ENCODE results near the gene IL1B. TPM values are rescaled to one million over a fixed set of nuclear protein-coding genes. Genes with fewer than 3 reads are reported as not detected.

Gene IL1B
- total RNA-seq, 1 experiment from 2014 or later = not detected

- Histone ChIP-seq H3K36me3 (ENCODE audit: control insufficient read depth, insufficient read depth, low read length) (no peaks in the 10 kb centered on the region), H3K4me3 (ENCODE audit: low read depth in 2 of 2, low read length in 2 of 2) (no peak overlapping the region), H3K27me3 (ENCODE audit: control insufficient read depth, insufficient read depth, low read length) (no peaks in the 10 kb centered on the region), H3K4me1 (ENCODE audit: control insufficient read depth, insufficient read depth, low read length) (no peaks in the 10 kb centered on the region), H3K9me3 (ENCODE audit: control insufficient read depth, insufficient read depth, low read depth, low read length) (no peaks in the 10 kb centered on the region), H3K27ac (ENCODE audit: low read length) (no peak overlapping the region)
- POLR2A ChIA-PET = no interaction called here
- in situ Hi-C loops (cut with HindIII; ENCODE audit: low pct_unique_long_range_greater_than_20kb, low sequenced_read_pairs) = no loop called here
- no peak for DNase-seq (ENCODE audit: low read depth, low spot score)
- CTCF ChIA-PET = no interaction called here
- ATAC-seq = no peak
- intact Hi-C loops (cut with micrococcal nuclease; ENCODE audit: unreplicated experiment) = no loop called here
- no TSS peak for BruUV-seq (replicated peaks)
- TF ChIP-seq TCF7L2 (IDR thresholded peaks at IDR 0.05; ENCODE audit: low read depth, low read length) (no peak), REST (IDR thresholded peaks at IDR 0.05; ENCODE audit: insufficient read depth in 1 of 2, low read depth in 2 of 2, low read length in 1 of 2) (no peak), POLR2AphosphoS5 (IDR thresholded peaks at IDR 0.05; ENCODE audit: low read depth, low read length) (no peak), SIN3A (IDR thresholded peaks at IDR 0.05; ENCODE audit: borderline replicate concordance, insufficient read depth, low read depth, low read length) (no peak), CTCF (IDR thresholded peaks at IDR 0.05) (no peak)
Measured at GRCh38 chr2:112820343-112820742, 16.2 kb downstream of the IL1B start.

- H3K27ac ChIP-seq (ENCODE audit: low read length) = no peak overlapping the region
- POLR2A ChIA-PET = interaction anchor here (0.6 to 0.7 kb wide), 2 partner anchors 63 to 89 kb away, joined by 3 to 7 read pairs; no protein-coding TSS in a partner anchor
- CTCF ChIA-PET = no interaction called here
- intact Hi-C loops (cut with micrococcal nuclease; ENCODE audit: unreplicated experiment) = no loop called here
- no peak overlapping the region for H3K4me3 ChIP-seq (ENCODE audit: low read depth in 2 of 2, low read length in 2 of 2)
- ATAC-seq = no peak
- H3K27me3 ChIP-seq (ENCODE audit: control insufficient read depth, insufficient read depth, low read length) = no peaks in the 10 kb centered on the region
- DNase-seq (ENCODE audit: low read depth, low spot score) = no peak
- H3K9me3 ChIP-seq (ENCODE audit: control insufficient read depth, insufficient read depth, low read depth, low read length) = no peaks in the 10 kb centered on the region
- H3K4me1 ChIP-seq (ENCODE audit: control insufficient read depth, insufficient read depth, low read length) = no peaks in the 10 kb centered on the region
- BruUV-seq (replicated peaks) = no TSS peak
- no peaks in the 10 kb centered on the region for H3K36me3 ChIP-seq (ENCODE audit: control insufficient read depth, insufficient read depth, low read length)
- in situ Hi-C loops (cut with HindIII; ENCODE audit: low pct_unique_long_range_greater_than_20kb, low sequenced_read_pairs) = no loop called here
- TF ChIP-seq CTCF (IDR thresholded peaks at IDR 0.05) = no peak
- TF ChIP-seq SIN3A (IDR thresholded peaks at IDR 0.05; ENCODE audit: borderline replicate concordance, insufficient read depth, low read depth, low read length) = no peak
- no peak for TF ChIP-seq REST (IDR thresholded peaks at IDR 0.05; ENCODE audit: insufficient read depth in 1 of 2, low read depth in 2 of 2, low read length in 1 of 2)
- no peak for TF ChIP-seq POLR2AphosphoS5 (IDR thresholded peaks at IDR 0.05; ENCODE audit: low read depth, low read length)
- no peak for TF ChIP-seq TCF7L2 (IDR thresholded peaks at IDR 0.05; ENCODE audit: low read depth, low read length)
Measured at GRCh38 chr2:112819081-112819480, 17.5 kb downstream of the IL1B start.
